Measurements from ENCODE around the gene FA2H.
A peak's percentile ranks its signal among the peaks of the same experiment; 100 is the strongest.
"Not testable (repeated sequence)": the region's sequence is repeated elsewhere in the genome, so short reads cannot be mapped to it uniquely, and the experiment has no call there.

The FA2H gene

DNA sequence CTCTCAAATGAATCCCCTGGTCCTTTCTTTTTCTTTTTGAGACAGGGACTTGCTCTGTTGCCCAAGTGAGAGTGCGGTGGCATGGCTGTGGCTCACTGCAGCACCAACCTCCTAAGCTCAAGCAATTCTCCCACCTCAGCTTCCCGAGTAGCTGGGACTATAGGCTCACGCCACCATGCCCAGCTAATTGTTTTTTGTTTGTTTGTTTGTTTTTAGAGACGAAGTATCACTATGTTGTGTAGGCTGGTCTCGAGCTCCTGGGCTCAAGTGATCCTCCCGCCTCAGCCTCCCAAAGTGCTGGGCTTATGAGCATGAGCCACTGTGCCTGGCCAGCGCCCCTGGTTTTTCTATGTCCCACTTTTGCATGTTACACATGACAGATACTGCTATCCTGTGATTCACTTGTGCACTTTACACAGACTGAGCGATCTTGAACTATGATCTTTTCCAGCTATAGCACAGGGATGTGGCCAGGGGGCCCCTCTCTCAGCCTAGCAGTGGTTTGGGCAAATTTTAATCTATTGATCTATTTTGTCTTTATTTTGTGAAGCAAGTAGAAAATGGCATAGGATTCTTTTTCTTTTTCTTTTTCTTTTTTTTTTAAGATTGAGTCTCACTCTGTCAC is 42.7 kb downstream of the FA2H start:
- Histone ChIP-seq H3K4me1 (ENCODE audit: control insufficient read depth, insufficient read depth, low read length) (no peaks in the 10 kb centered on the region), H3K36me3 (ENCODE audit: control insufficient read depth, insufficient read depth, low read length, severe bottlenecking) (no peaks in the 10 kb centered on the region), H3K4me3 (ENCODE audit: low read length) (no peak overlapping the region), H3K9ac (ENCODE audit: low read length) (no peak overlapping the region), H3K27me3 (replicated peaks; ENCODE audit: control insufficient read depth, insufficient read depth, low read length) (peaks cover 14% of the 10 kb centered on the region), H3K9me3 (ENCODE audit: control insufficient read depth, low read length) (peaks cover 4% of the 10 kb centered on the region)
- DNase-seq (ENCODE audit: low read depth), result no peak

DNA sequence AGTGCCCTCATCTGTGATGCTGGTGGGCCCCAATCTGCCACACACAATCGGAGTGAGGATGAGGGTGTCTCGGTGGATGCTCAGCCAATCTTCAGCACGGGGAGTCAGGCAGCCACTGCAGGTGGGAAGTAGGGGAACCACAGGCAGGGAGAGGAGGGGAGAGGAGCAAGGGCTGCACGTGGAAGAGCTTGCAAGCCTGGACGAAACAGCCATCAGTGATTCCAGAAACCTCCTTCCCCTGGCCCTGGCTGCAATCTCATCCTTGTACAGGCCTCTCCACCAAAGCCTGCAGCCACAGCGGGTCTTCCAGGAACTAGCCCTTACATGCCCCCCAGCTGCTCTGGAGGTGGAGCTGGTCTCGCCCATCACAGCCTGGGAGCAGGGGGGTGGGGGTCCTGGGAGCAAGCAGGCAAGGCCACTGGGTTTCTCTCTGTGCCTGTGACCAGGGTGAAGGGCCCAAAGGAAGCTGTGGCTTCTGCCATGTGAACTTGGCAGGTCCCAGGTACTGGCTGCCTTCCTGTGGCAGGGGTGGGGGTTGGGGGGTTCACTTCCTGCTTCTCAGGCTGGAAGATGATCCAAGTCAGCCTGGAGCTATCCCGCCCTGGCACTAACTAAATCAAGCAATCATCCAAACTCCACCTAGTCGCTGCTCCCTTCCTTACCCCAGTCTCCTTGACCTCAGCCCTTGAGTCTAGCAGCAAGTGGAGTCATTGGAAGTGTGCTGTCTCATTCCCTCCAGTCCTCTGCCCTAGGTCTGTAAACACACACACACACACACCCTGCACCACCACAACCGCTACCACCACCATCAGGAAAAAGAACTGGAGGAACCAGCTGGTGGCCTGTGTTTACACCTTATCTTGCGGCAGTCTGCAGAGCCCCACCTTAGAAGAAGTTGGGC is 44.6 kb downstream of the FA2H start:
- Histone ChIP-seq H3K27me3 (replicated peaks; ENCODE audit: control insufficient read depth, insufficient read depth, low read length) (peaks cover 14% of the 10 kb centered on the region), H3K9ac (ENCODE audit: low read length) (no peak overlapping the region)

DNA sequence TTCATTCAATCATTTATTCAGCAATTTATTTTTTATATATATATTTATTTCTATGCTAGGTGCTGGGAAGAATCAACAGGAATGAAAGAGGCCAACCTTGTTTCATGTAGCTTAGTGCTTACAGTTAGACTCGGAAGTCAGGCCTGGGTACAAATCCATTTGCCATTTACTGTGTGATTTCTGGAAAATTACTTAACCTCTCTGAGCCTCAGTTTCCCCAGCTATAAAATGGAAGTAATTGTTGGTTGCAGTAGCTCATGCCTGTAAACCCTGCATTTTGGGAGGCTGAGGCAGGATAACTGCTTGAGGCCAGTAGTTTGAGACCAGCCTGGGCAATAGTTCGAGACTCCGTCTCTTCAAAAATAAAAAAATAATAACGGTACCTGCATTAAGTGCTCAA is 46.7 kb downstream of the FA2H start:
- Histone ChIP-seq H3K4me1 (ENCODE audit: control insufficient read depth, insufficient read depth, low read length) (no peaks in the 10 kb centered on the region), H3K36me3 (ENCODE audit: control insufficient read depth, insufficient read depth, low read length, severe bottlenecking) (no peaks in the 10 kb centered on the region), H3K4me3 (ENCODE audit: low read length) (no peak overlapping the region), H3K9me3 (ENCODE audit: control insufficient read depth, low read length) (peaks cover 9% of the 10 kb centered on the region), H3K9ac (ENCODE audit: low read length) (no peak overlapping the region), H3K27me3 (replicated peaks; ENCODE audit: control insufficient read depth, insufficient read depth, low read length) (peaks cover 4% of the 10 kb centered on the region)
- no peak for DNase-seq (ENCODE audit: low read depth)

More for the DNA sequence above, 44.6 kb downstream of the FA2H start:
- no peaks in the 10 kb centered on the region for H3K4me1 ChIP-seq (ENCODE audit: control insufficient read depth, insufficient read depth, low read length)
- DNase-seq (ENCODE audit: low read depth), result no peak
- H3K36me3 ChIP-seq (ENCODE audit: control insufficient read depth, insufficient read depth, low read length, severe bottlenecking), result no peaks in the 10 kb centered on the region
- no peak overlapping the region for H3K4me3 ChIP-seq (ENCODE audit: low read length)
- peaks cover 9% of the 10 kb centered on the region for H3K9me3 ChIP-seq (ENCODE audit: control insufficient read depth, low read length)

DNA sequence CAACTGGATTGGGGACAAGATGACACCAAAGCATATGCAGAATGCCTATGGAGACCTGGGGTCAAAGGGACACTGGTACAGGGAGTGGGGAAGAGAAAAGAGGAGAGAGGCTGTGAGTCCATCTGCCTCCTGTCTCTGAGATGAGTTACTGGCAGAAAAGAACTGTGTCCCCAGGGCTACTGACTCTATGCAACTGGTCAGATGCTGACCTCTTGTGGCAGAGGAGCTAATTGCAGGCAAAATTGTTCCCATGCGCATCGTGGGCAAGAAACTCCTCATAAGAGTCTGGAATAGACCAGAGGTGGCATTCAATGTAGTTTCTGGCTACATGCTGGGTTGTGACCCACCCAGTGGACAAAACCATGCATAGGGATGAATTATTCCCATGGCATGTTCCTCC is 47.9 kb downstream of the FA2H start:
- Histone ChIP-seq H3K9ac (ENCODE audit: low read length) (no peak overlapping the region), H3K36me3 (ENCODE audit: control insufficient read depth, insufficient read depth, low read length, severe bottlenecking) (no peaks in the 10 kb centered on the region), H3K9me3 (ENCODE audit: control insufficient read depth, low read length) (peaks cover 9% of the 10 kb centered on the region), H3K27me3 (replicated peaks; ENCODE audit: control insufficient read depth, insufficient read depth, low read length) (peaks cover 1% of the 10 kb centered on the region), H3K4me1 (ENCODE audit: control insufficient read depth, insufficient read depth, low read length) (no peaks in the 10 kb centered on the region), H3K4me3 (ENCODE audit: low read length) (no peak overlapping the region)
- no peak for DNase-seq (ENCODE audit: low read depth)

GRCh38 chr16:74725651-74726455 is 48.8 kb downstream of the FA2H start:
- Histone ChIP-seq H3K27me3 (replicated peaks; ENCODE audit: control insufficient read depth, insufficient read depth, low read length) (peaks cover 9% of the 10 kb centered on the region), H3K9me3 (ENCODE audit: control insufficient read depth, low read length) (peaks cover 9% of the 10 kb centered on the region), H3K4me3 (ENCODE audit: low read length) (no peak overlapping the region), H3K9ac (ENCODE audit: low read length) (no peak overlapping the region), H3K4me1 (ENCODE audit: control insufficient read depth, insufficient read depth, low read length) (no peaks in the 10 kb centered on the region), H3K36me3 (ENCODE audit: control insufficient read depth, insufficient read depth, low read length, severe bottlenecking) (no peaks in the 10 kb centered on the region)
- no peak for DNase-seq (ENCODE audit: low read depth)

- Histone ChIP-seq H3K9ac (ENCODE audit: low read length) (no peak overlapping the region), H3K36me3 (ENCODE audit: control insufficient read depth, insufficient read depth, low read length, severe bottlenecking) (no peaks in the 10 kb centered on the region), H3K4me1 (ENCODE audit: control insufficient read depth, insufficient read depth, low read length) (no peaks in the 10 kb centered on the region), H3K9me3 (ENCODE audit: control insufficient read depth, low read length) (peaks cover 9% of the 10 kb centered on the region), H3K27me3 (replicated peaks; ENCODE audit: control insufficient read depth, insufficient read depth, low read length) (peaks cover 13% of the 10 kb centered on the region), H3K4me3 (ENCODE audit: low read length) (no peak overlapping the region)
- DNase-seq (ENCODE audit: low read depth), result peak; percentile 85
These were observed 49.6 kb downstream of the FA2H start for GRCh38 chr16:74724820-74725549.

GRCh38 chr16:74723256-74723655 is 51.4 kb downstream of the FA2H start:
- no peak for DNase-seq (ENCODE audit: low read depth)

GRCh38 chr16:74722156-74722555 is 52.5 kb downstream of the FA2H start:
- peaks cover 29% of the 10 kb centered on the region for H3K27me3 ChIP-seq (replicated peaks; ENCODE audit: control insufficient read depth, insufficient read depth, low read length)
- not testable (repeated sequence) for H3K4me3 ChIP-seq (ENCODE audit: low read length); H3K9me3 ChIP-seq (ENCODE audit: control insufficient read depth, low read length); H3K36me3 ChIP-seq (ENCODE audit: control insufficient read depth, insufficient read depth, low read length, severe bottlenecking); H3K9ac ChIP-seq (ENCODE audit: low read length); H3K4me1 ChIP-seq (ENCODE audit: control insufficient read depth, insufficient read depth, low read length); DNase-seq (ENCODE audit: low read depth)

More at GRCh38 chr16:74723256-74723655, 51.4 kb downstream of the FA2H start:
- Histone ChIP-seq H3K9ac (ENCODE audit: low read length) (no peak overlapping the region), H3K4me3 (ENCODE audit: low read length) (no peak overlapping the region), H3K4me1 (ENCODE audit: control insufficient read depth, insufficient read depth, low read length) (no peaks in the 10 kb centered on the region), H3K27me3 (replicated peaks; ENCODE audit: control insufficient read depth, insufficient read depth, low read length) (peaks cover 18% of the 10 kb centered on the region), H3K9me3 (ENCODE audit: control insufficient read depth, low read length) (peaks cover 9% of the 10 kb centered on the region), H3K36me3 (ENCODE audit: control insufficient read depth, insufficient read depth, low read length, severe bottlenecking) (no peaks in the 10 kb centered on the region)

DNA sequence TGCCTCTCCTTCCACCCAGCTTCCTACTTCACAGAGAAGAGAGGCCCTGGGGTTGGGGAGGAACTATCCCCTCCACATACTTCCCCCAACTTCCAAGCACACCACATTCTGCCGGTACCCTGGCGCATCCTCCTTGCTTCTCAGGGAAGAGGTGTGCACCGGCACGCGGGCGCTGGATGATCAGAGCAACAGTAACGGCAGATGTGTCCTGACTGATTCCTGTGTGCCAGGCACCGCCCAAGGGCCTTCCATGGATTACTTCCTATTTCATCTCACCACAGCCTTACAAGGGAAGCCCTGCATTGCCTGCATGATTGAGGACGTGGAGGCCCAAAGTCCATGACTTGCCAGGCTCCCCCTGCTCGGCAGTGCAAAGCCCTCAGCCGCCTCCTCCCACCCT is 52.9 kb downstream of the FA2H start:
- Histone ChIP-seq H3K27me3 (replicated peaks; ENCODE audit: control insufficient read depth, insufficient read depth, low read length) (peaks cover 33% of the 10 kb centered on the region), H3K9ac (ENCODE audit: low read length) (no peak overlapping the region), H3K9me3 (ENCODE audit: control insufficient read depth, low read length) (peaks cover 2% of the 10 kb centered on the region), H3K4me1 (ENCODE audit: control insufficient read depth, insufficient read depth, low read length) (no peaks in the 10 kb centered on the region), H3K4me3 (ENCODE audit: low read length) (no peak overlapping the region), H3K36me3 (ENCODE audit: control insufficient read depth, insufficient read depth, low read length, severe bottlenecking) (no peaks in the 10 kb centered on the region)
- no peak for DNase-seq (ENCODE audit: low read depth)

DNA sequence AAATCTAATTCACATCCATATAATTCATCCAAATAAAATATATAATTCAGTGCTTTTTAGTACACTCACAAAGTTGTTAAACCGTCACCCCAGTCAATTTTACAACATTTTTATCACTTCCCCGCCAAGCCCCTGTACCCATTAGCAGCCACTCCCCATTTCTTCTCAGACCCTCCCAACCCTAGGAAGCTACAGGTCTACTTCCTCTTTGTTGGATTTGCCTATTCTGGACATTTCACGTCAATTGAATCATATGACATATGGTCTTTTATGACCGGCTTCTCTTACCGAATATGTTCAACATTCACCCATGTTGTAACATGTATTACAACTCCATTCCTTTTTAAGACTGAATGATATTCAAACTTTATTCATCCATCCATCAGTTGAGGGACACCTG is 54.0 kb downstream of the FA2H start:
- DNase-seq (ENCODE audit: low read depth), result no peak
- no peaks in the 10 kb centered on the region for H3K9me3 ChIP-seq (ENCODE audit: control insufficient read depth, low read length)
- H3K4me1 ChIP-seq (ENCODE audit: control insufficient read depth, insufficient read depth, low read length), result no peaks in the 10 kb centered on the region

More for the DNA sequence above, 54.0 kb downstream of the FA2H start:
- H3K27me3 ChIP-seq (replicated peaks; ENCODE audit: control insufficient read depth, insufficient read depth, low read length), result peaks cover 34% of the 10 kb centered on the region
- H3K36me3 ChIP-seq (ENCODE audit: control insufficient read depth, insufficient read depth, low read length, severe bottlenecking), result no peaks in the 10 kb centered on the region
- no peak overlapping the region for H3K9ac ChIP-seq (ENCODE audit: low read length)
- H3K4me3 ChIP-seq (ENCODE audit: low read length), result no peak overlapping the region
